HepG2 (cell line): ENCODE measurements around the gene RUNX2. TPM values are rescaled to one million over a fixed set of nuclear protein-coding genes. Genes with fewer than 3 reads are reported as not detected.

Experiments used
- ATAC-seq: fragments of 200-7000 bp; cut with Tn5 transposase; 3 replicates; pipeline ENCODE4 v1.9.1; 2020; ENCODE audit warnings: mild to moderate bottlenecking, moderate library complexity
- BruUV-seq: library from RNA; stranded (reverse); fragments of 400-500 nt; replicated peaks from 2 replicates; lab custom pipeline; 2021; lab: Mats Ljungman, UMichigan
- CTCF ChIA-PET: fragments of 300-600 bp; formaldehyde crosslinking; extraction: SDS; loops from one replicate; lab custom pipeline; 2021; ENCODE audit warnings: low total read pairs, inconsistent platforms, low intra/inter-chr PET ratio; lab: Yijun Ruan, JAX
- POLR2A ChIA-PET: fragments of 350-600 bp; sonication (Branson Sonifier 250); formaldehyde crosslinking; loops from one replicate; lab custom pipeline; 2020; ENCODE audit warnings: antibody characterized with exemption, inconsistent platforms; lab: Yijun Ruan, JAX
- DNase-seq: peaks from one replicate; pipeline ENCODE4 v3.0.0-alpha.2; 2015; ENCODE audit warnings: low spot score
- FAIRE-seq: peaks from 3 replicates; lab custom pipeline; 2011; peaks lifted over from hg19 to GRCh38; lab: Jason Lieb, UNC
- H2AFZ ChIP-seq: one replicate; pipeline ENCODE4 v1.6.1; 2011; ENCODE audit warnings: low read length, inconsistent platforms
- H3K27ac ChIP-seq: fragments of 300-600 bp; 3 replicates; pipeline ENCODE4 v1.8.0; 2011; ENCODE audit warnings: mixed run types, mild to moderate bottlenecking, mixed read lengths, low read length, inconsistent platforms; ENCODE audit not compliant: insufficient read depth; ENCODE audit errors: extremely low read length
- H3K27me3 ChIP-seq, 2 experiments: fragments of 200-600 bp in 1 of 2; 2 replicates in 1 of 2; 3 replicates in 1 of 2; pipeline versions ENCODE4 v1.6.0 to v1.8.0; 2011; ENCODE audit warnings: low read length in 2 of 2, mild to moderate bottlenecking in 2 of 2, moderate library complexity in 2 of 2, inconsistent platforms in 1 of 2; ENCODE audit not compliant: insufficient read depth in 2 of 2, control insufficient read depth in 1 of 2
- H3K36me3 ChIP-seq, 2 experiments: fragments of 200-600 bp in 1 of 2; replicated peaks in 1 of 2; 2 replicates in 1 of 2; 3 replicates in 1 of 2; pipeline versions ENCODE4 v1.5.1 to v1.8.0; 2011; ENCODE audit warnings: low read length in 2 of 2, inconsistent platforms in 1 of 2; ENCODE audit not compliant: insufficient read depth in 2 of 2, control insufficient read depth in 1 of 2
- H3K4me1 ChIP-seq: 2 replicates; pipeline ENCODE4 v1.5.1; 2012; ENCODE audit warnings: low read length, inconsistent platforms; ENCODE audit not compliant: insufficient read depth
- H3K4me2 ChIP-seq: 2 replicates; pipeline ENCODE4 v1.6.0; 2011; ENCODE audit warnings: low read depth, low read length, inconsistent platforms
- H3K4me3 ChIP-seq, 3 experiments: fragments of 200-600 bp in 1 of 3; sonication (generic), shearing (Covaris generic) in 1 of 3; replicated peaks in 1 of 3; 2 replicates each; pipeline ENCODE4 v1.5.1; 2011 to 2016; ENCODE audit warnings: low read length in 3 of 3, inconsistent platforms in 2 of 3, low read depth in 2 of 3, mild to moderate bottlenecking in 2 of 3, control low read depth in 1 of 3, mixed read lengths in 1 of 3; ENCODE audit not compliant: insufficient read depth in 1 of 3
- H3K79me2 ChIP-seq: one replicate; pipeline ENCODE4 v1.6.1; 2011; ENCODE audit warnings: low read length, inconsistent platforms; ENCODE audit not compliant: insufficient read depth
- H3K9ac ChIP-seq: 2 replicates; pipeline ENCODE4 v1.6.0; 2011; ENCODE audit warnings: mild to moderate bottlenecking, low read depth, low read length, inconsistent platforms; ENCODE audit not compliant: insufficient read depth
- H3K9me3 ChIP-seq: 2 replicates; pipeline ENCODE4 v1.5.1; 2012; ENCODE audit warnings: mild to moderate bottlenecking, low read length
- H4K20me1 ChIP-seq: 2 replicates; pipeline ENCODE4 v1.6.0; 2011; ENCODE audit warnings: inconsistent platforms, mild to moderate bottlenecking, low read length, moderate library complexity; ENCODE audit not compliant: insufficient read depth
- ATF1 ChIP-seq: IDR thresholded peaks from 2 replicates; pipeline ENCODE4 v1.6.1; 2016; ENCODE audit warnings: mild to moderate bottlenecking, control low read depth
- BRCA1 ChIP-seq: sonication (generic); formaldehyde crosslinking; IDR thresholded peaks from 2 replicates; pipeline ENCODE4 v1.4.0; 2020; ENCODE audit warnings: missing genetic modification reagents
- DR1 ChIP-seq: sonication (generic); formaldehyde crosslinking; IDR thresholded peaks from 2 replicates; pipeline ENCODE4 v1.8.0; 2021; ENCODE audit warnings: mild to moderate bottlenecking, missing genetic modification reagents, inconsistent platforms
- JDP2 ChIP-seq: sonication (generic); formaldehyde crosslinking; IDR thresholded peaks from 2 replicates; pipeline ENCODE4 v1.8.1; 2022; ENCODE audit warnings: missing genetic modification reagents, borderline replicate concordance
- KLF15 ChIP-seq: sonication (generic); formaldehyde crosslinking; IDR thresholded peaks from 2 replicates; pipeline ENCODE4 v1.8.1; 2023; ENCODE audit warnings: borderline replicate concordance, mild to moderate bottlenecking, inconsistent platforms, missing genetic modification reagents, mixed read lengths
- ZBTB38 ChIP-seq: sonication (generic); formaldehyde crosslinking; IDR thresholded peaks from 2 replicates; pipeline ENCODE4 v1.5.1; 2020; ENCODE audit warnings: mild to moderate bottlenecking, missing genetic modification reagents
- ZNF354B ChIP-seq: sonication (generic); formaldehyde crosslinking; IDR thresholded peaks from 2 replicates; pipeline ENCODE4 v1.8.0; 2022; ENCODE audit warnings: mild to moderate bottlenecking, missing genetic modification reagents
- WGBS: methylation state at CpG from one replicate; pipeline ENCODE4 v1.1.6; 2017; ENCODE audit warnings: low lambda C conversion rate; 5-methylcytosine and 5-hydroxymethylcytosine counted together
- in situ Hi-C: cut with HindIII; loops from 2 replicates; pipeline ENCODE4 v1.10.0; 2017; ENCODE audit warnings: low pct_unique_long_range_greater_than_20kb; ENCODE audit not compliant: extremely low pct_ligation_motif_present
- intact Hi-C: fragments of 100-400 bp; cut with micrococcal nuclease; formaldehyde crosslinking; loops from one replicate; pipeline ENCODE4 v1.10.0; 2022; ENCODE audit not compliant: unreplicated experiment
- polyA plus RNA-seq, 8 experiments: library from polyadenylated mRNA; depleted of rRNA in 3 of 8; stranded (reverse) in 7 of 8; unstranded in 1 of 8; fragments of >200 nt; fragmentation: Illumina TruSeq in 4 of 8; extraction: Trizol in 4 of 8; gene quantifications; 2 replicates each; pipeline versions ENCODE4 v1.2.1 to v1.2.3, GENCODE V29; 2011 to 2016; ENCODE audit warnings: low read depth in 4 of 8, missing spikeins in 1 of 8, mixed read lengths in 1 of 8; ENCODE audit not compliant: insufficient read depth in 1 of 8
- total RNA-seq, 5 experiments: library from RNA; depleted of rRNA; stranded (reverse); fragments of >200 nt; fragmentation: Illumina TruSeq; extraction: Trizol; gene quantifications; 2 replicates each; pipeline ENCODE4 v1.2.3, GENCODE V29; 2016; ENCODE audit warnings: low read depth in 1 of 5
- TF ChIP-seq, protein P1 (sequence below): sonication (generic); formaldehyde crosslinking; IDR thresholded peaks from 2 replicates; pipeline ENCODE4 v1.4.0; 2020; ENCODE audit warnings: missing genetic modification reagents, borderline replicate concordance
- TF ChIP-seq, protein P2 (sequence below): sonication (generic); formaldehyde crosslinking; IDR thresholded peaks from 2 replicates; pipeline ENCODE4 v1.4.0; 2020; ENCODE audit warnings: missing genetic modification reagents
- TF ChIP-seq, protein P3 (sequence below): sonication (generic); formaldehyde crosslinking; IDR thresholded peaks from 2 replicates; pipeline ENCODE4 v1.8.0; 2022; ENCODE audit warnings: missing genetic modification reagents, mild to moderate bottlenecking, moderate library complexity, borderline replicate concordance
- TF ChIP-seq, protein P4 (sequence below): sonication (generic); formaldehyde crosslinking; conservative IDR thresholded peaks from 2 replicates; pipeline ENCODE4 v1.8.0; 2022; ENCODE audit warnings: missing genetic modification reagents

Gene RUNX2
- total and polyA plus RNA-seq, 2 of the 13 experiments (the other 11 are each of a cell fraction or from before 2014, with no cell fraction given) = not detected

DNA sequence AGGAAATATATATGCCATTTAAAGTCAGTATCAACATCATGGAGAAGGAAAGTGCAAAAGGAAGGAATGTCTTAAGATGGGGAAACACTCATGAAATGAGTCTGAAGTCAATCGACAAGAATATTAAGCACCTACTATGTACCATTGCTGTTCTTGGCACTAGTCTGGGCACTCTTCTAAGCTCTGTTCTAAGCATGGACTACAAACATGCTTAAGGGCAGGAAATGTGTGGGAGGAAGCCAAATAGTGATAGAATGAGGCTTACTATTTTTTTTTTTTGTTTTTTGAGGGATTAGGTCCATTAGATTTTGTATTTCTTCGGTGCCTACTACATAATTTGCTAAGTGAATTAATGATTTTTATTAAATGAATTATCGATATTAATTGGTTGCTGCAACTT, 133.4 kb downstream of the RUNX2 start (continued):
- TF ChIP-seq, protein P1, sequence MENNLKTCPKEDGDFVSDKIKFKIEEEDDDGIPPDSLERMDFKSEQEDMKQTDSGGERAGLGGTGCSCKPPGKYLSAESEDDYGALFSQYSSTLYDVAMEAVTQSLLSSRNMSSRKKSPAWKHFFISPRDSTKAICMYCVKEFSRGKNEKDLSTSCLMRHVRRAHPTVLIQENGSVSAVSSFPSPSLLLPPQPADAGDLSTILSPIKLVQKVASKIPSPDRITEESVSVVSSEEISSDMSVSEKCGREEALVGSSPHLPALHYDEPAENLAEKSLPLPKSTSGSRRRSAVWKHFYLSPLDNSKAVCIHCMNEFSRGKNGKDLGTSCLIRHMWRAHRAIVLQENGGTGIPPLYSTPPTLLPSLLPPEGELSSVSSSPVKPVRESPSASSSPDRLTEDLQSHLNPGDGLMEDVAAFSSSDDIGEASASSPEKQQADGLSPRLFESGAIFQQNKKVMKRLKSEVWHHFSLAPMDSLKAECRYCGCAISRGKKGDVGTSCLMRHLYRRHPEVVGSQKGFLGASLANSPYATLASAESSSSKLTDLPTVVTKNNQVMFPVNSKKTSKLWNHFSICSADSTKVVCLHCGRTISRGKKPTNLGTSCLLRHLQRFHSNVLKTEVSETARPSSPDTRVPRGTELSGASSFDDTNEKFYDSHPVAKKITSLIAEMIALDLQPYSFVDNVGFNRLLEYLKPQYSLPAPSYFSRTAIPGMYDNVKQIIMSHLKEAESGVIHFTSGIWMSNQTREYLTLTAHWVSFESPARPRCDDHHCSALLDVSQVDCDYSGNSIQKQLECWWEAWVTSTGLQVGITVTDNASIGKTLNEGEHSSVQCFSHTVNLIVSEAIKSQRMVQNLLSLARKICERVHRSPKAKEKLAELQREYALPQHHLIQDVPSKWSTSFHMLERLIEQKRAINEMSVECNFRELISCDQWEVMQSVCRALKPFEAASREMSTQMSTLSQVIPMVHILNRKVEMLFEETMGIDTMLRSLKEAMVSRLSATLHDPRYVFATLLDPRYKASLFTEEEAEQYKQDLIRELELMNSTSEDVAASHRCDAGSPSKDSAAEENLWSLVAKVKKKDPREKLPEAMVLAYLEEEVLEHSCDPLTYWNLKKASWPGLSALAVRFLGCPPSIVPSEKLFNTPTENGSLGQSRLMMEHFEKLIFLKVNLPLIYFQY = no peak

DNA sequence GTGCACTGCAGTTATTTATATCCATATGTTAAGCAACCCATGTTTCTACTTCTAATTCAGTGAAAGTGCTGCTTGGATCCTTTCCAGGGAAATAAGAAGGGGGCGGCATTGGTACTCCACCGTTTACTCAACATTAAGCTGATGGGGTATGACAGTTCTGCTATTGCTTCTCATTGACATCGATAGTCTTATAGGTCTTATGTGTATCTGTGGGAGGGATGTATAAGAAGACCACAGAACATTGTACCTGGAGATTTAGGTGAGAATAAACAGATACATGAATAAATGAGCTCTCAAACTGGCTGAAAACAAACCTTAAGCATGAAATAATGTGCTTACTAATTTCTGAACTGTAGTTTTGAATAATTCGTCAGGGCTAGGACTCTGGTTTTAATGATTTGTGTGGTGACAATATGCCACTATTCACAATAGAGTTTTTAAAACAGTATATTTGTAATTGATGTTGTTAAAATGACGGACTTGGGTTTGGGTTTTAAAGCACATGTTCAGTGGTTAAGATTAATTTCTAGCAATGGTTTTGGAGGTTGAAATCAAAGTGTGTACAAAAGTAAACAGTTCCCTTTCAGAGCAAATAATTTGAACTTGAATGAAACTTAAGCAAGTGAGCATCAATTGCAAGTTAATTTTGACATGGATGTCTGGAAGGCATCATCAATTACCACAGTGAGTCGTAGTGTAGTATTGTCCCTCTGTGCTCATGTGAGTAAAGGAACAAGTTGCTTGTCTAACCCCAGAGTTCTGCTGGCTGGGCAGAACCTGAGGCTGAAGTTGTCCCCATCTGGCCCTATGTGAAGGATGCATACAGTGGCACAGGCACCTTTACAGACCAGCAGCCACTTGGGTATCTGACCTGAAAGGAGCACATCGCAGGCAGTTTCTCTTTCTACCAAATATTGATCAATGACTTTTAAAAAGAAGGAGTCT, 134.3 kb downstream of the RUNX2 start:
- no peaks in the 10 kb centered on the region for H3K36me3 ChIP-seq
- no peak overlapping the region for H2AFZ ChIP-seq
- FAIRE-seq = no peak
- in situ Hi-C loops (no loop called here), intact Hi-C loops (no loop called here)
- no peak overlapping the region for H3K4me3 ChIP-seq
- WGBS = 18% methylated on average over 7 of the region's 7 CpGs
- no TSS peak for BruUV-seq
- no peak overlapping the region for H3K4me2 ChIP-seq
- ChIA-PET POLR2A (no interaction called here), CTCF (no interaction called here)
- H3K27me3 ChIP-seq = peaks cover 1 to 10% of the 10 kb centered on the region in 2 experiments; a peak in 2 of 5 replicates
- no peaks in the 10 kb centered on the region for H3K4me1 ChIP-seq
- H3K27ac ChIP-seq = no peak overlapping the region
- no peaks in the 10 kb centered on the region for H4K20me1 ChIP-seq
- no peak for DNase-seq
- no peak for ATAC-seq
- H3K9ac ChIP-seq = no peak overlapping the region
- H3K9me3 ChIP-seq = no peaks in the 10 kb centered on the region
- no peaks in the 10 kb centered on the region for H3K79me2 ChIP-seq
- TF ChIP-seq, protein P2, sequence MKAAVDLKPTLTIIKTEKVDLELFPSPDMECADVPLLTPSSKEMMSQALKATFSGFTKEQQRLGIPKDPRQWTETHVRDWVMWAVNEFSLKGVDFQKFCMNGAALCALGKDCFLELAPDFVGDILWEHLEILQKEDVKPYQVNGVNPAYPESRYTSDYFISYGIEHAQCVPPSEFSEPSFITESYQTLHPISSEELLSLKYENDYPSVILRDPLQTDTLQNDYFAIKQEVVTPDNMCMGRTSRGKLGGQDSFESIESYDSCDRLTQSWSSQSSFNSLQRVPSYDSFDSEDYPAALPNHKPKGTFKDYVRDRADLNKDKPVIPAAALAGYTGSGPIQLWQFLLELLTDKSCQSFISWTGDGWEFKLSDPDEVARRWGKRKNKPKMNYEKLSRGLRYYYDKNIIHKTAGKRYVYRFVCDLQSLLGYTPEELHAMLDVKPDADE = no peak
- TF ChIP-seq ATF1 (CRISPR knock-in tag) = no peak
- no peak for TF ChIP-seq ZBTB38 (CRISPR knock-in tag)
- TF ChIP-seq, protein P3, sequence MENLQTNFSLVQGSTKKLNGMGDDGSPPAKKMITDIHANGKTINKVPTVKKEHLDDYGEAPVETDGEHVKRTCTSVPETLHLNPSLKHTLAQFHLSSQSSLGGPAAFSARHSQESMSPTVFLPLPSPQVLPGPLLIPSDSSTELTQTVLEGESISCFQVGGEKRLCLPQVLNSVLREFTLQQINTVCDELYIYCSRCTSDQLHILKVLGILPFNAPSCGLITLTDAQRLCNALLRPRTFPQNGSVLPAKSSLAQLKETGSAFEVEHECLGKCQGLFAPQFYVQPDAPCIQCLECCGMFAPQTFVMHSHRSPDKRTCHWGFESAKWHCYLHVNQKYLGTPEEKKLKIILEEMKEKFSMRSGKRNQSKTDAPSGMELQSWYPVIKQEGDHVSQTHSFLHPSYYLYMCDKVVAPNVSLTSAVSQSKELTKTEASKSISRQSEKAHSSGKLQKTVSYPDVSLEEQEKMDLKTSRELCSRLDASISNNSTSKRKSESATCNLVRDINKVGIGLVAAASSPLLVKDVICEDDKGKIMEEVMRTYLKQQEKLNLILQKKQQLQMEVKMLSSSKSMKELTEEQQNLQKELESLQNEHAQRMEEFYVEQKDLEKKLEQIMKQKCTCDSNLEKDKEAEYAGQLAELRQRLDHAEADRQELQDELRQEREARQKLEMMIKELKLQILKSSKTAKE (CRISPR knock-in tag) = no peak
- no peak for TF ChIP-seq KLF15 (CRISPR knock-in tag)
- TF ChIP-seq BRCA1 (CRISPR knock-in tag) = no peak
- TF ChIP-seq JDP2 (CRISPR knock-in tag) = no peak
- TF ChIP-seq, protein P4, sequence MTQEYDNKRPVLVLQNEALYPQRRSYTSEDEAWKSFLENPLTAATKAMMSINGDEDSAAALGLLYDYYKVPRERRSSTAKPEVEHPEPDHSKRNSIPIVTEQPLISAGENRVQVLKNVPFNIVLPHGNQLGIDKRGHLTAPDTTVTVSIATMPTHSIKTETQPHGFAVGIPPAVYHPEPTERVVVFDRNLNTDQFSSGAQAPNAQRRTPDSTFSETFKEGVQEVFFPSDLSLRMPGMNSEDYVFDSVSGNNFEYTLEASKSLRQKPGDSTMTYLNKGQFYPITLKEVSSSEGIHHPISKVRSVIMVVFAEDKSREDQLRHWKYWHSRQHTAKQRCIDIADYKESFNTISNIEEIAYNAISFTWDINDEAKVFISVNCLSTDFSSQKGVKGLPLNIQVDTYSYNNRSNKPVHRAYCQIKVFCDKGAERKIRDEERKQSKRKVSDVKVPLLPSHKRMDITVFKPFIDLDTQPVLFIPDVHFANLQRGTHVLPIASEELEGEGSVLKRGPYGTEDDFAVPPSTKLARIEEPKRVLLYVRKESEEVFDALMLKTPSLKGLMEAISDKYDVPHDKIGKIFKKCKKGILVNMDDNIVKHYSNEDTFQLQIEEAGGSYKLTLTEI (CRISPR knock-in tag) = no peak
- no peak for TF ChIP-seq ZNF354B (CRISPR knock-in tag)
- no peak for TF ChIP-seq DR1 (CRISPR knock-in tag)
